GM10266 (cell line): ENCODE measurements around the gene TMX1.
A peak's percentile ranks its signal among the peaks of the same experiment; 100 is the strongest.

ENCODE experiments used
- DNase-seq: peaks from one replicate; pipeline ENCODE4 v3.0.0; 2012; ENCODE audit errors: extremely low spot score
- CTCF ChIP-seq: IDR thresholded peaks from 2 replicates; pipeline ENCODE4 v1.5.1; 2012; ENCODE audit warnings: mild to moderate bottlenecking, low read depth; ENCODE audit not compliant: control insufficient read depth, insufficient read depth; ENCODE audit errors: missing control alignments

TMX1 gene

GRCh38 chr14:51244591-51244990, 4.5 kb downstream of the TMX1 start:
- no peak for DNase-seq
- TF ChIP-seq CTCF: no peak

- no peak for DNase-seq
- no peak for TF ChIP-seq CTCF
Observed at GRCh38 chr14:51246032-51246431, 6.0 kb downstream of the TMX1 start.

- peak; percentile 37 for DNase-seq
- TF ChIP-seq CTCF: no peak
Observed at GRCh38 chr14:51248016-51248987, 8.3 kb downstream of the TMX1 start.

- no peak for TF ChIP-seq CTCF
- no peak for DNase-seq
Observed at GRCh38 chr14:51251486-51251885, 11.4 kb downstream of the TMX1 start.

GRCh38 chr14:51253880-51254279, 13.8 kb downstream of the TMX1 start:
- TF ChIP-seq CTCF: no peak
- no peak for DNase-seq

- DNase-seq: no peak
- TF ChIP-seq CTCF: no peak
Observed at GRCh38 chr14:51258280-51258679, 18.2 kb downstream of the TMX1 start.

- TF ChIP-seq CTCF: no peak
- DNase-seq: no peak
Observed at GRCh38 chr14:51258788-51259187, 18.7 kb downstream of the TMX1 start.
